ENCODE measurements around the gene PAK2.
"Not testable (repeated sequence)": the region's sequence is repeated elsewhere in the genome, so short reads cannot be mapped to it uniquely, and the experiment has no call there.

PAK2 gene

DNA sequence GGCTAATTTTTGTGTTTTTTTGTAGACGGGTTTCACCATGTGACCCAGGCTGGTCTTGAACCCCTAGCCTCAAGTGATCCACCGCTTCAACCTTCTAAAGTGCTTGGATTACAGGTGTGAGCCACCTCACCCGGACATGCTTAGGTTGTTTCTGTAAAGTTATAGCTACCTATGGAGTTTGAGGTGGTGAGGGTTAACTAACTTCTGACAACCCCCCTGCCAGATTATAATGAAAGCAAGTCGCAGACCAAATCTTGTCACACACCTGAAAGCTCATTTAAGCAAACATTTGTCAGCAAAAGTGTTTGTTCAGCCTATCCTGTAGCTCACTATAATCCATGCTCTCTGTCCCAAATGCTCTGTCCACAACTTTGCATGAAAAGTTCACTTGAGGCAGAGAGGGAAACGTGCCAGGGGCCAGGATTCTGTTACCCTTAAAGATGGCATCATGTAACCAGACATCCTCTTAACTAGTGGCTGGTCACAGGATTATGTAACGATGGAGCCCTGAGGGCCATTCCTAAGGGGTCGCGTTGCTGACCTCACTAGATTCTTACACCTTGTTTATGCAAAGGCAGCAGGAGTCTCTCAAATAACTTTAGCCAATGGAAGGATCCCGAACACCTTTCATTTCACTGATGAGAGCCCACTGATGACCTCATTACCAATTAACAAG, 103.9 kb downstream of the PAK2 start:
- no peak for DNase-seq (ENCODE audit: low read depth in 2 of 2)

DNA sequence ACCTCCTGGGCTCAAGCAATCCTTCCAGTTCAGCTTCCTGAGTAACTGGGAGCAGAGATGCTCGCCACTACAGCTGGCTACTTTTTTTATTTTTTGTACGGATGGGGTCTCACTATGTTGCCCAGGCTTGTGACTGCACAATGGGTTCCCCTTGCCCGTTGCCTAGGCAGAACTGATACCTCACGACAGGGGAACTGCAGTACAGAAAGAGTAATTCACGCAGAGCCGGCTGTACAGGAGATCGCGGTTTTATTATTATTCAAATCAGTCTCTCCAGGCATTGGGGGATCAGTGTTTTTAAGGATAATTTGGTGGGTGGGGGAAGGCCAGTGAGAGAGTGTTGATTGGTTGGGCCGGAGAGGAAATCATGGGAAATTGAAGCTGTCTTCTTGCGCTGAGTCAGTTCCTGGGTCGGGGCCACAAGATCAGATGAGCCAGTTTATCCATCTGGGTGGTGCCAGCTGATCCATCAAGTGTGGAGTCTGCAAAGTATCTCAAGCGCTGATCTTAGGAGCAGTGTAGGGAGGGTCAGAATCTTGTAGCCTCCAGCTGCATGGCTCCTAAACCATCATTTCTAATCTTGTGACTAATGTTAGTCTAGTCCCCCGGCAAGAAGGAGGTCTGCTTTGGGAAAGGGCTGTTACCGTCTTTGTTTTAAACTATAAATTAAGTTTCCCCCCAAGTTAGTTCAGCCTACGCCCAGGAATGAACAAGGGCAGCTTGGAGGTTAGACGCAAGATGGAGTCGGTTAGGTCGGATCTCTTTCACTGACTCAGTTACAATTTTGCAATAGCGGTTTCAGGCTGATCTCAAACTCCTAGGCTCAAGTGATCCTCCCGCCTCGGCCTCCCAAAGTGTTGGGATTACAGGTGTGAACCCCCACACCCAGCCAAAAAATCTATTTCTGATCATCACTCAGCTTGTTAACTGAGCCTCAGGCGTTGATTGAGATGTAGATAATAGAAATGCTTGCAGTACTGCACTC, 104.9 kb downstream of the PAK2 start:
- DNase-seq (ENCODE audit: low read depth in 2 of 2): not testable (repeated sequence)

DNA sequence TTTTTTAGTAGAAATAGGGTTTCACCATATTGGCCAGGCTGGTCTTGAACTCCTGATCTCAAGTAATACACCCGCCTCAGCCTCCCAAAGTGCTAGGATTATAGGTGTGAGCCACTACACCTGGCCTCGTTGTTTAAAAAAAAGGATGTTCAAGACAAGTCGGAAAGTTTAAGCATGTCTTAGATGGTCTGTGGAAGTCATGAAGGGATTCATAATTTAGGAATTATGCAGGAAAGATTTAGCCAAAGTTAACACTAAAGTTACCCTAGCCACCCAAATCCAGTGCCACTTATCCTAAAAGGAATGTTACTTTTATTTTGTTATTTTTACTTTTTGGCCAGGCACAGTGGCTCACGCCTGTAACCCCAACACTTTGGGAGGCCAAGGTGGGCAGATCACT, 108.7 kb downstream of the PAK2 start:
- DNase-seq (ENCODE audit: low read depth in 2 of 2): not testable (repeated sequence)

DNA sequence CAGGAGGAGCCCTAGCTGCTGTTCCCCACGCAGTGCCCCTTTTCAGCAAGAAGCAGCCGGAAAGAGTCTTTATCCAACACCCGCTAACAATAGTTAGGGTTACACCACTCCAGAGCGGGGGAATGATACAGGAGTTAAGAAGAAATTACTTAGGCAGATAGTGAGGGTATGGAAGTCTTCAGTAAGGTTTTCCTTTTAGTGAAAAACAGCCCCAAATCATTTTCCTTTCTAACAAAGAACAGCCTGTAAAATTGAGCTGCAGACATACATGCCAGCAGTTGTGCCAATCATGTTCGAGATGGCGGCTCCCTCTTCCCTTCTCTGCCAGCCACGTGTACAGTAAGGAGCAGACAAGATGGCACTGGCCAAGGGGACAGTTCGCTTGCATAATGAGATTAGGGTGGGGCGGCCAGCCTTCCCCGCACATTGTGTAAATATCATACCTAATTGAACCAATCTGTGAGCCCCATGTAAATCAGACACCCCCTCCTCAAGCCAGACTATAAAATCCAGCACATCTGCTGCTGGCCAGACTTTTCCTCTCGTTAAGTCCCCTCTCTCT, 109.6 kb downstream of the PAK2 start:
- no peak for DNase-seq (ENCODE audit: low read depth in 2 of 2)

DNA sequence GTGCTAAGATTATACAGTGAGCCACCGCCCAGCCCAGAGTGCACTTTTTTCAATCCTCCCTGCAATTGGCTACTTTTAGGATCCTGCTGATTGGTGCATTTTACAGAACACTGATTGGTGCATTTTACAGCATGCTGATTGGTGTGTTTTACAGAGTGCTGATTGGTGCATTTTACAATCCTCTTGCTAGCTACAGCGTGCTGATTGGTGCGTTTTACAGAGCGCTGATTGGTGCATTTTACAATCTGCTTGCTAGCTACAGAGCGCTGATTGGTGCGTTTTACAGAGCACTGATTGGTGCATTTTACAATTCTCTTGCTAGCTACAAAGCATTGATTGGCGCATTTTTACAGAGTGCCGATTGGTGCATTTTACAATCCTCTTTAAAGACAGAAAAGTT, 123.3 kb downstream of the PAK2 start:
- DNase-seq (ENCODE audit: low read depth in 2 of 2): not testable (repeated sequence)

DNA sequence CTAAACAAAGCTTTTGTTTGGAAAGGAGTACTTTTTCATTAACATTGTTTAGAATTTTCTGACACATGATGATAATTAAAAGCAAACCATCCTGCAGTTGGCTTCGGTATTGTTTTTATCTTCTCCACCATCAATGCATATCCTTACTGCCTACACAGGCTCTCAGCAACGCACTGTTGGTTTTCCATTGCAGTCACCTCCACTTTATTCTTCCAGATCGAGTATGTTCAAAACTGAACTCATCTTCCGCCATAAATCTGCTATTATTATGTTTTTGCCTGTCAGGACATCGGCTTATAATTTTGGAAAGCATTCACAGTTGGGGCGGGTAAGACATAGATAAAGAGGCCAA, 127.5 kb downstream of the PAK2 start:
- no peak for DNase-seq (ENCODE audit: low read depth in 2 of 2)

DNA sequence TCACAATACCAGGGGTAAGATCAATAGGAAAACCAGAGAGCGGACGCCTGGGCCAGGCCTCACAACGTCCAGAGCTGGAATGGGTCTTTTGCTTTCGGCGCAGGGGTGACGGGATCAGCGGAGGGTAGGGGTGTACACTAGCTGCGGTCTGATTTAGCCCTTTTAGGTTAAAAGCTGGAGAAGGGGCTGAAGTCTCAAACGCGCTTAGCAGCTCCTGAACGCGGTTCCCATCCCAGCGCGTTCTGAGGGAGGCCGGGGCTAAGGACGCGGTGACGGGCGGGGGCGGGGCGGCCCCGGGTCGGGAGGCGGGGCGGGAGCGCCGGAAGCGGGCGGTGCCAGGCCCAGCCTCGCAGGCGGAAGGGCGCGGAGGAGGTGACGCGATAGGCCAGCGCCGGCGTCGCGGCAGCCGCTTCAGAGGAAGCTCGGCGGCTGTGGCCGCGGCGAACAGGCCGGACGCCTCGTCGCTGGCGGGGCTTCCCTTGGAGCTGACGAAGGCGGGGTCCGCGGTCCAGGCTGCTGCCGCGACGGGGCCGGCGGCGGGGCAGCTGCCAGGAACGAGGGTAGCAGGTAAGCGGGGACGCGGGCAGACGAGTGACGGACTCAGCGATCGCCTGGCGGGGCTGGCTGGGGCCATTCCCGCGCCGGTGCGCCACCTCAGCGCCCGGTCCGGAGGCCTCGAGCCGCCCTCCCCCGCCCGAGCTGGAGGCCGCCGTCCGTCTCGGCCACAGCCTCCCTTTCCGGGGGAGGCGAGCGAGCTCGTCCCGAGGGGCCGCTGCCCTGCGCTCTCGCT, 128.0 kb downstream of the PAK2 start, which contains the start of gene SENP5:
Gene SENP5, plus strand, starts transcription at position 414 of the 790 bp plus-strand sequence. CDS start 17,262 bp downstream, outside the sequence.
- peak; percentile 78 to 86 for DNase-seq (ENCODE audit: low read depth in 2 of 2)

DNA sequence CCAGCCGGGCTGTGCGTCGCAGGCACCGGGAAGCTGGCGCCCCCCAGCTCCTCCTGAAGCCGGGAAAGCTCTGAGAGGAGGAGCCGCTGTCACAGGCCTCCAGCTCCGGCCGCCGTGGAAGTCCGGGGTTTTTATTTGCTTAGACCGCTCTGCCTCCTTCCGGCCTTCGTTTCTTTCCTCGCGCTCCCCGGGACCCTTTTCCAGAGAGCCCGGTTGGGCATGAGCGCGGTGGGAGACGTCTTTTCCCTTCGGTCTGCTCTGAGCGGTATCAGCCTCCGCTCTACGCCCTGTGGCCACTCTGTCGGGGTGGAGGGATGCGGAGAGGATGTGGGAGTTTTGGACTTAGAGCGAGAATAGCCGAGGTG, 128.6 kb downstream of the PAK2 start:
- DNase-seq (ENCODE audit: low read depth in 2 of 2): peak in 1 of 2 donors; percentile 7

DNA sequence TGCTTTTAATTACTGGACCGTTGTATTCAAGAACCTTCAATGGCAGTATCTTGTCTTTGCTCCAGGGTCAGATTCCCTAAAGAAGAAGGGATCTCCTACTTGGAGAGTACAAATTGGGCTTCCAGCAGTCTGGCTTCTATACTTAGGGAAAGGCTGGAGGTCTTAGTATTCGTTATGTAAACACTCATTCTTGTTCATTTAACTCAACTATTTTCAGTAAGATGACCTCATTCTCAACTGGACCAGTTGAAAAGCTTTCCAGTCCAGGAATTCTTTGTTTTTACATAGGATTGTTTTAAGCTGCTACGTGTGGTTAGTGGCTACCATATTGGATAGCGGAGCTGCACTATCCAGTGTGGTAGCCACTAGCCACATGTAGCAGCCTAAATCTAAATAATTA, 132.7 kb downstream of the PAK2 start:
- DNase-seq (ENCODE audit: low read depth in 2 of 2): no peak

DNA sequence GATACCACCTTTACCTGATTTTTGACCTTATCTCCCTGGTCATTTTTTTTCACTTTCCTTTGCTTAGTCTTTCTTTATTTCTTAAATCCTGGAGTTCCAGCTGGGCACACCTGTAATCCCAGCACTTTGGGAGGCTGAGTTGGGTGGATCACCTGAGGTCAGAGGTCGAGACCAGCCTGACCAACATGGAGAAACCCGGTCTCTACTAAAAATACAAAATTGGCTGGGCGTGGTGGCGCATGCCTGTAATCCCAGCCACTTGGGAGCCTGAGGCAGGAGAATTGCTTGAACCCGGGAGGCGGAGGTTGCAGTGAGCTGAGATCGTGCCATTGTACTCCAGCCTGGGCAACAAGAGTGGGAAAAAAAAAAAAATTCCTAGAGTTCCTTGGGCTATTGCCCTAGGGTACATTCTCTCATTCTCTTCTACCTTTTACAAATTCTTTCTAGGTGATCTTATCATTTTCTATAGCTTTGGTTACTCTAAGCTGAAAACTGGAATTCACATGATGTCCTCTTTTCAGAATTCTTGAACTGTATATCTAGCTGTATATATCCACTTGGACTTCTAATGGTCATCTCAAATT, 134.9 kb downstream of the PAK2 start:
- not testable (repeated sequence) for DNase-seq (ENCODE audit: low read depth in 2 of 2)

DNA sequence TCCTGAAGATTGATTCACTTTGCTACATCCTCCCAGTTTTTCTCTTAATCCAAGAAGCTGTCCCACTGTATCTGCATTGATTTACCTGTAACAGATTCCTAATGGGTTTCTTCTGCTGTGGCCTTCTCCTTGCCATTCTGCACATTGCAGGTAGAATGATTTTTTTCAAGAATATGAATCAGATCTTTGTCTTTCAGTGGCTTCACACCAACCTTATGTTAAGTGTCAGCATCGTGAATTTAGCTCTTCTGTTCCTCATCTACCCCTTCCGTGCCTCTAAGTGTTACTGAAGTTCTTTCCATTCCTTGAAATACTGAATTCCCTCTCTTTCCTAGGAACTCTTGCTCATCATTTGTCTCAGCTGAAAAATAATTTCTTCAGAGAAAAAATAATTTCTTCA, 135.6 kb downstream of the PAK2 start:
- no peak for DNase-seq (ENCODE audit: low read depth in 2 of 2)
